Eye (tissue), 1 donor: ENCODE data around the gene FOSB.
A peak's percentile ranks its signal among the peaks of the same experiment; 100 is the strongest.

Experiments
- DNase-seq: peaks from one replicate; pipeline ENCODE4 v3.0.0-alpha.2; 2015

FOSB gene

GRCh38 chr19:45469132-45469944, 1.5 kb downstream of the FOSB start:
- DNase-seq = peak; percentile 95

GRCh38 chr19:45469945-45470761, 2.4 kb downstream of the FOSB start:
- no peak for DNase-seq

- no peak for DNase-seq
Measured at GRCh38 chr19:45470762-45471081, 2.9 kb downstream of the FOSB start.

- no peak for DNase-seq
Measured at GRCh38 chr19:45471111-45471930, 3.5 kb downstream of the FOSB start.

- no peak for DNase-seq
Measured at GRCh38 chr19:45471931-45472562, 4.3 kb downstream of the FOSB start.

GRCh38 chr19:45472563-45473366, 5.0 kb downstream of the FOSB start:
- peak; percentile 64 for DNase-seq

GRCh38 chr19:45473367-45473681, 5.5 kb downstream of the FOSB start:
- DNase-seq = peak; percentile 52

- DNase-seq = no peak
Measured at GRCh38 chr19:45473682-45474605, 6.1 kb downstream of the FOSB start.

GRCh38 chr19:45474606-45475521, 7.1 kb downstream of the FOSB start:
- peak; percentile 52 for DNase-seq

- no peak for DNase-seq
Measured at GRCh38 chr19:45475537-45476291, 7.9 kb downstream of the FOSB start.

- DNase-seq = peak; percentile 37
Measured at GRCh38 chr19:45476304-45476703, 8.5 kb downstream of the FOSB start.

- no peak for DNase-seq
Measured at GRCh38 chr19:45477186-45477585, 9.4 kb downstream of the FOSB start.

- peak; percentile 92 for DNase-seq
Measured at GRCh38 chr19:45477713-45478453, 10.1 kb downstream of the FOSB start.

- peak; percentile 98 for DNase-seq
Measured at GRCh38 chr19:45478454-45479238, 10.8 kb downstream of the FOSB start.

- DNase-seq = no peak
Measured at GRCh38 chr19:45483033-45483432, 15.2 kb downstream of the FOSB start.

- DNase-seq = no peak
Measured at GRCh38 chr19:45484273-45484945, 16.6 kb downstream of the FOSB start.
